Breast epithelium (tissue), 4 donors: ENCODE results near the gene PRKCE. TPM values are rescaled to one million over a fixed set of nuclear protein-coding genes. Genes with fewer than 3 reads are reported as not detected.

Experiments
- DNase-seq, 2 donors: peaks; one replicate each; pipeline ENCODE4 v3.0.0-alpha.2; 2019; ENCODE audit warnings: low spot score in 2 of 2
- H3K27ac ChIP-seq, 2 donors: fragments of 200-600 bp; sonication (generic) in 1 of 2; one replicate each; pipeline ENCODE4 v1.5.1; 2016 to 2019; ENCODE audit warnings: mild to moderate bottlenecking in 1 of 2
- H3K27me3 ChIP-seq, 2 donors: fragments of 200-600 bp; sonication (generic) in 1 of 2; one replicate each; pipeline versions ENCODE4 v1.5.1 to v1.6.0; 2017 to 2019; ENCODE audit warnings: control low read depth in 1 of 2, mild to moderate bottlenecking in 1 of 2
- H3K36me3 ChIP-seq: fragments of 200-600 bp; one replicate; pipeline ENCODE4 v1.5.1; 2019
- H3K4me1 ChIP-seq, 2 donors: fragments of 200-600 bp; sonication (generic); one replicate each; pipeline ENCODE4 v1.5.1; 2016 to 2019; ENCODE audit warnings: control low read depth in 1 of 2
- H3K4me3 ChIP-seq, 3 donors: fragments of 200-600 bp; sonication (generic); 1 replicate in 2 of 3; 2 replicates in 1 of 3; pipeline ENCODE4 v1.5.1; 2016 to 2019; ENCODE audit warnings: mild to moderate bottlenecking in 3 of 3, moderate library complexity in 2 of 3
- H3K9me3 ChIP-seq, 2 donors: fragments of 200-600 bp; sonication (generic) in 1 of 2; one replicate each; pipeline ENCODE4 v1.5.1; 2016 to 2019; ENCODE audit warnings: control low read depth in 1 of 2
- POLR2A ChIP-seq: fragments of 450-650 bp; IDR thresholded peaks from one replicate; pipeline ENCODE4 v1.6.1; 2016; ENCODE audit warnings: antibody characterized with exemption, mild to moderate bottlenecking, moderate library complexity
- POLR2AphosphoS5 ChIP-seq, 3 donors: sonication (generic); formaldehyde crosslinking; IDR thresholded peaks; one replicate each; pipeline ENCODE4 v1.6.1; 2017; ENCODE audit warnings: antibody characterized with exemption in 3 of 3
- intact Hi-C: fragments of 100-400 bp; cut with DNase I; formaldehyde crosslinking; loops from one replicate; pipeline ENCODE4 v1.15.1; 2023; ENCODE audit warnings: low total_unique reads
- total RNA-seq, 3 donors: library from RNA; depleted of rRNA; stranded (reverse); fragments of >200 nt; gene quantifications; one replicate each; pipeline ENCODE4 v1.1.0, GENCODE V29; 2016
- TF ChIP-seq, protein P1 (sequence below), 3 donors: fragments of 450-650 bp; IDR thresholded peaks; one replicate each; pipeline ENCODE4 v1.5.1; 2016 to 2017; ENCODE audit warnings: antibody characterized with exemption in 3 of 3, mild to moderate bottlenecking in 3 of 3, moderate library complexity in 3 of 3

PRKCE gene
- total RNA-seq, 3 donors from 2014 or later, result 20.6 to 34.0 (median 23.6) TPM

DNA sequence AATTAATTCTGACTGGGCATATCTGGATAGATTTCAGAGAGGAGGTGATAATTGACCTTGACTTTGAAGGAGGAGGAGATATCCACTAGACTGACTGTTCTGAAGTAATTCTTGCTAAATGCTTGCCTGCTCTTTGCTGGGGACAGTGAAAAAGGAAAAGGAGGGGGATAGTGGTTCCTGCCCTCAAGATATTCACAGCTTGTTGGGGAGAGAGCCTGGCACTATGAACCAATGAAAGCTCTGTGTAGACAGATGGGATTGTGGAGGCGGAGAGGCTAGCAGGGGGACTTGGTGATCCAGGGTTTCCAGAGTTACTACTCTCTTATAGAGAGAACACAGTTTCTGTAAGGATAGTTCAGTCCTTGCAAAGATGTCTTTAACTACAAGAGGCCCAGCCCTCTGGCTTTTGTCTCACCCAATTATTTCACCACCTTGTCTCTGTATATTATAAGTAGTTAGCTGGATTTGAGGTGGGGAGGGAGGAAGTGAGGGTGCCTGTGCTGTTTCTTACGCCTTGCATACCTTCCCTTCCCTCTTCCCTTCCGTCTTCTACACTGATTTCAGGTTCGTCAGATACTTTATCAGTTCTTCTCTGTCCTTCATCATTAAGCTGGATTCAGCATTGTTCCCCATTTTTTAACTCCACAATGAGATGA is 190.4 kb downstream of the PRKCE start:
- Histone ChIP-seq H3K27ac (no peak overlapping the region), H3K9me3 (no peaks in the 10 kb centered on the region), H3K4me1 (no peaks in the 10 kb centered on the region), H3K36me3 (no peaks in the 10 kb centered on the region), H3K27me3 (no peaks in the 10 kb centered on the region), H3K4me3 (no peak overlapping the region)
- no peak for DNase-seq
- intact Hi-C loops, result no loop called here
- TF ChIP-seq, protein P1, sequence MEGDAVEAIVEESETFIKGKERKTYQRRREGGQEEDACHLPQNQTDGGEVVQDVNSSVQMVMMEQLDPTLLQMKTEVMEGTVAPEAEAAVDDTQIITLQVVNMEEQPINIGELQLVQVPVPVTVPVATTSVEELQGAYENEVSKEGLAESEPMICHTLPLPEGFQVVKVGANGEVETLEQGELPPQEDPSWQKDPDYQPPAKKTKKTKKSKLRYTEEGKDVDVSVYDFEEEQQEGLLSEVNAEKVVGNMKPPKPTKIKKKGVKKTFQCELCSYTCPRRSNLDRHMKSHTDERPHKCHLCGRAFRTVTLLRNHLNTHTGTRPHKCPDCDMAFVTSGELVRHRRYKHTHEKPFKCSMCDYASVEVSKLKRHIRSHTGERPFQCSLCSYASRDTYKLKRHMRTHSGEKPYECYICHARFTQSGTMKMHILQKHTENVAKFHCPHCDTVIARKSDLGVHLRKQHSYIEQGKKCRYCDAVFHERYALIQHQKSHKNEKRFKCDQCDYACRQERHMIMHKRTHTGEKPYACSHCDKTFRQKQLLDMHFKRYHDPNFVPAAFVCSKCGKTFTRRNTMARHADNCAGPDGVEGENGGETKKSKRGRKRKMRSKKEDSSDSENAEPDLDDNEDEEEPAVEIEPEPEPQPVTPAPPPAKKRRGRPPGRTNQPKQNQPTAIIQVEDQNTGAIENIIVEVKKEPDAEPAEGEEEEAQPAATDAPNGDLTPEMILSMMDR (IDR thresholded peaks at IDR 0.05), result no peak
- TF ChIP-seq POLR2A, result no peak
- TF ChIP-seq POLR2AphosphoS5 (IDR thresholded peaks at IDR 0.05), result no peak

DNA sequence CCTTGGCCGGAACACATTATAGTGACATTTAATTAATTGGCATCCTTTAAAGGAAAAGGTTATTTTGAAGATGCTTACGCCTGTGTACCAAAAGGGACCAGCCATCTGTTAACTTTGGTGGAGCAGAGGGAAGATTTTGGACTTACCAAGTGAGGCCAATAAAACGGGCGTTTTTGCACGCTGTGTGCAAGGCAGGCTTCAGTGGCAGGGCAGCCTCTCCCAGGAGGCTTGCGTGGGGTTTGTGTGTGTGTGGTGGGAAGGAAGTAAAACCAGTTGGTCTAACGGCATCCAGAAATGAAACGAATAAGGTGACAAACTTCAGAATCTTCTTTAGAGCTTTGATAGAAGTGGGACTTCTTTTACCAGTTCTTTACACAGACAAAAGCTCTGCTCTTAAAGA is 191.7 kb downstream of the PRKCE start:
- intact Hi-C loops, result no loop called here
- no peak for TF ChIP-seq POLR2AphosphoS5 (IDR thresholded peaks at IDR 0.05)
- TF ChIP-seq, protein P1 (IDR thresholded peaks at IDR 0.05), result no peak
- no peak for TF ChIP-seq POLR2A
- H3K4me3 ChIP-seq, result no peak overlapping the region
- no peaks in the 10 kb centered on the region for H3K9me3 ChIP-seq
- no peaks in the 10 kb centered on the region for H3K27me3 ChIP-seq
- DNase-seq, result no peak
- H3K4me1 ChIP-seq, result no peaks in the 10 kb centered on the region
- H3K36me3 ChIP-seq, result no peaks in the 10 kb centered on the region
- H3K27ac ChIP-seq, result no peak overlapping the region

DNA sequence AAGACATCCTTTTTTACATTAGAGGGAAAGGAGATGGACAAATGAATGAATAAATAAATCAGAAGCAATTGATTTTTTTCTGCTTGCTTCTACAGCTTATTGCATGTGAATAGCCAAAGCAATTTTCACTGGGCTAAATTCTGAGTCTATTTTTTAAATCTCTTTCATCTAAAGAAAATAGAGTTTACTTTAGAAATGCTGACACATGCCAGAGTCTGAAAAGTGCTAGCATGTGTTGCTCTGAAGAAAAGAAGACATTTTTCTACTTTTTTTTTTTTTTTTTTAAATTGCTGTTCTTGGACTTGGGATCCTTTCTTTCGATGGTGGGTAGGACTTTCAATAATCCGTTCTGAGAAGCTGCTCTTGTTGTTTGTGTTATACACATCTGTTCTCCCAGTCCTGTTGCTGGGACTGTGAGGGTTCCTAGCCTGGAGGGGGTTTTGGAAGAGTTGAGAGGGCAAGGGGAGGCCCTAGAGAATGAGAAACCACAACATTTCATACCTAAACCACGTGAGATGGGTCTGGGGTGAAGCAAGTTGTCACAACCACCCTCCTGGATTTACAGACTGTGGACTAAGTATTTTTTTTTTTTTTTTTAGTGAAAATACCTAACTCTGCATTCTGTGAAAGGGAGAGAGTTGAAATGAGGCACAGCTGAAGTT is 193.5 kb downstream of the PRKCE start:
- peaks cover 0 to 5% of the 10 kb centered on the region in 2 donors for H3K4me1 ChIP-seq

GRCh38 chr2:45845566-45845965 is 194.1 kb downstream of the PRKCE start:
- no peak for DNase-seq
- H3K4me1 ChIP-seq, result peaks cover 0 to 5% of the 10 kb centered on the region in 2 donors
- no peak overlapping the region for H3K4me3 ChIP-seq
- intact Hi-C loops, result no loop called here
- no peaks in the 10 kb centered on the region for H3K36me3 ChIP-seq
- no peaks in the 10 kb centered on the region for H3K9me3 ChIP-seq
- H3K27ac ChIP-seq, result no peak overlapping the region
- TF ChIP-seq POLR2AphosphoS5 (IDR thresholded peaks at IDR 0.05) (no peak), POLR2A (no peak)
- TF ChIP-seq, protein P1 (IDR thresholded peaks at IDR 0.05), result no peak
- no peaks in the 10 kb centered on the region for H3K27me3 ChIP-seq

More for the DNA sequence above, 193.5 kb downstream of the PRKCE start:
- H3K9me3 ChIP-seq, result no peaks in the 10 kb centered on the region
- no peaks in the 10 kb centered on the region for H3K36me3 ChIP-seq
- no peaks in the 10 kb centered on the region for H3K27me3 ChIP-seq
- DNase-seq, result no peak
- H3K27ac ChIP-seq, result no peak overlapping the region
- TF ChIP-seq POLR2A, result no peak
- TF ChIP-seq POLR2AphosphoS5 (IDR thresholded peaks at IDR 0.05), result no peak
- TF ChIP-seq, protein P1 (IDR thresholded peaks at IDR 0.05), result no peak
- intact Hi-C loops, result no loop called here
- H3K4me3 ChIP-seq, result no peak overlapping the region
